Measurements from ENCODE around the gene BACH2. TPM values are rescaled to one million over a fixed set of nuclear protein-coding genes. Genes with fewer than 3 reads are reported as not detected.
A peak's percentile ranks its signal among the peaks of the same experiment; 100 is the strongest.

Gene BACH2
- total RNA-seq, 1 experiment from 2014 or later: 3.3 TPM

DNA sequence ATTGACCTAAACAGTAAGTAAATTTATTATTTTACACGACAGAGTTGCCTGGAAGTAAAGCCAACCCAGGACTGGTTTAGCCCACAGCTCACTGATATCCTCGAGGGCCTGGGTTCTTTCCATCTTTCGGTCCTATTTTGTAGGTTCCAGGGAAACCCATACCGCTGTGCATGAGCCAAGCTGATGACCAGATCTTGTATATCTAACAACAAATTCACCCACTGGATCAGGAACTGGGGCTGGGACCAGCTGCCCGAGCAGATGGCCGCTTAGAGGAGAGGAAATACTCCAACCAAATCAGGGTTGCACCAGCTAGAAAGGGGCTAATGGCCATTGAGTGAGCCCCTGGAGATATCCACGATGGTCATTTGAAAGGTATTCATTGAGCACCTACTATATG, 139.2 kb downstream of the BACH2 start:
- H2AFZ ChIP-seq (ENCODE audit: low read depth, low read length, poor library complexity, severe bottlenecking): no peak overlapping the region
- no peak overlapping the region for H3K27ac ChIP-seq (ENCODE audit: low read depth, low read length)
- TF ChIP-seq POLR2AphosphoS5 (IDR thresholded peaks at IDR 0.05; ENCODE audit: low read depth, low read length) (no peak), EZH2phosphoT487 (IDR thresholded peaks at IDR 0.05; ENCODE audit: borderline replicate concordance) (no peak)
- TF ChIP-seq, protein P1, sequence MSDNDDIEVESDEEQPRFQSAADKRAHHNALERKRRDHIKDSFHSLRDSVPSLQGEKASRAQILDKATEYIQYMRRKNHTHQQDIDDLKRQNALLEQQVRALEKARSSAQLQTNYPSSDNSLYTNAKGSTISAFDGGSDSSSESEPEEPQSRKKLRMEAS (IDR thresholded peaks at IDR 0.05): no peak
- ChIA-PET RAD21 (ENCODE audit: low non-redundant PET in 1 of 2, low total read pairs in 2 of 2, uncharacterized antibody in 2 of 2, unreplicated experiment in 2 of 2) (no interaction called here), CTCF (no interaction called here), POLR2A (no interaction called here)
- no peaks in the 10 kb centered on the region for H3K79me2 ChIP-seq (ENCODE audit: insufficient read depth, low read length)
- no peaks in the 10 kb centered on the region for H3K9me2 ChIP-seq (ENCODE audit: insufficient read depth)
- no peak overlapping the region for H3K4me2 ChIP-seq (ENCODE audit: low read length)
- intact Hi-C loops (cut with micrococcal nuclease): no loop called here
- no peak overlapping the region for H3K9ac ChIP-seq (ENCODE audit: low read length)
- no peaks in the 10 kb centered on the region for H4K20me1 ChIP-seq (ENCODE audit: insufficient read depth)
- no TSS peak for BruUV-seq (replicated peaks)
- no peak for ATAC-seq
- no peak for DNase-seq (ENCODE audit: low read depth, low spot score)
- H3K4me3 ChIP-seq (replicated peaks in 1 of 2; ENCODE audit: low read depth in 1 of 2, low read length in 2 of 2): no peak overlapping the region
- H3K36me3 ChIP-seq (ENCODE audit: control insufficient read depth in 1 of 2, insufficient read depth in 2 of 2, low read length in 2 of 2): no peaks in the 10 kb centered on the region
- H3K27me3 ChIP-seq (ENCODE audit: insufficient read depth, low read length): no peaks in the 10 kb centered on the region
- H3K4me1 ChIP-seq (ENCODE audit: control insufficient read depth in 1 of 2, insufficient read depth in 2 of 2, low read length in 2 of 2): peaks cover 0 to 15% of the 10 kb centered on the region in 2 experiments; a peak in 2 of 4 replicates
- no peaks in the 10 kb centered on the region for H3K9me3 ChIP-seq (ENCODE audit: control insufficient read depth in 1 of 2, insufficient read depth in 1 of 2, low read depth in 1 of 2, low read length in 2 of 2)

DNA sequence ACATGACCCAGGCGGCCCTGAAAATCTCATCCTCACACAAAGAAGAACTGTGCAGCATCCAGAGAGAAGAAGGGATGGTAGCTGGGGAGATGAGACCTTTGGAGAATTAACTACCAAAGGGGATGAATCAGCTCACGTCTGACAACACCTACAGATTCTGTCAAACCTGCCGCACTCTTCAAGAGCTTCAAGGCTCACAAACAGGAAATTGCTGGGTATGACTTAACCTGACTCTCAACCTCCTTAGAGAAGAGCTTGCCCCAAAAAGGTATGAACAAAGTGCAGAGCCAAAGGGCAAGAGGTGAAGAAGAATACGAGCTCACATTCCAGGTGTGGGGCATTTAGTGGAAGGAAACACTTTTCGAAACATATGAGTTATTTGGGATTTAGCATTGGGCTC, 139.8 kb downstream of the BACH2 start:
- Histone ChIP-seq H3K9me2 (ENCODE audit: insufficient read depth) (no peaks in the 10 kb centered on the region), H3K4me3 (replicated peaks in 1 of 2; ENCODE audit: low read depth in 1 of 2, low read length in 2 of 2) (no peak overlapping the region), H3K9ac (ENCODE audit: low read length) (no peak overlapping the region), H3K4me1 (ENCODE audit: control insufficient read depth in 1 of 2, insufficient read depth in 2 of 2, low read length in 2 of 2) (peaks cover 0 to 15% of the 10 kb centered on the region in 2 experiments; a peak in 2 of 4 replicates), H3K79me2 (ENCODE audit: insufficient read depth, low read length) (no peaks in the 10 kb centered on the region), H2AFZ (ENCODE audit: low read depth, low read length, poor library complexity, severe bottlenecking) (no peak overlapping the region), H4K20me1 (ENCODE audit: insufficient read depth) (no peaks in the 10 kb centered on the region), H3K27me3 (ENCODE audit: insufficient read depth, low read length) (no peaks in the 10 kb centered on the region), H3K4me2 (ENCODE audit: low read length) (peak overlapping the region; percentile 45), H3K27ac (ENCODE audit: low read depth, low read length) (no peak overlapping the region), H3K9me3 (ENCODE audit: control insufficient read depth in 1 of 2, insufficient read depth in 1 of 2, low read depth in 1 of 2, low read length in 2 of 2) (no peaks in the 10 kb centered on the region), H3K36me3 (ENCODE audit: control insufficient read depth in 1 of 2, insufficient read depth in 2 of 2, low read length in 2 of 2) (no peaks in the 10 kb centered on the region)
- intact Hi-C loops (cut with micrococcal nuclease): no loop called here
- ChIA-PET RAD21 (ENCODE audit: low non-redundant PET in 1 of 2, low total read pairs in 2 of 2, uncharacterized antibody in 2 of 2, unreplicated experiment in 2 of 2) (no interaction called here), POLR2A (no interaction called here), CTCF (no interaction called here)
- ATAC-seq: peak; percentile 62
- DNase-seq (ENCODE audit: low read depth, low spot score): no peak
- TF ChIP-seq POLR2AphosphoS5 (IDR thresholded peaks at IDR 0.05; ENCODE audit: low read depth, low read length) (no peak), CBX3 (IDR thresholded peaks at IDR 0.05; ENCODE audit: low read depth) (0 out of 2 replicates have a peak, but pooled peaks have one; percentile 14)
- BruUV-seq (replicated peaks): no TSS peak

All from HCT116 (cell line).